NOMO-1 treated with dmso at 0.1 percent for 144 hours (cell line): ENCODE data around the gene GASK1A.

Experiments
- DNase-seq: peaks from one replicate; lab custom pipeline; 2025; ENCODE audit not compliant: unreplicated experiment; lab: John Stamatoyannopoulos, UW

Gene GASK1A

GRCh38 chr3:43105596-43106292 is 126.6 kb downstream of the GASK1A start, which contains the start of gene POMGNT2:
Gene POMGNT2, minus strand, starts transcription at chr3:43106079. Its CDS starts 24,648 bp downstream, at chr3:43081431.
- peak; percentile 78 for DNase-seq

GRCh38 chr3:43106293-43106628 is 127.2 kb downstream of the GASK1A start:
- no peak for DNase-seq
